ENCODE results near the gene NFE2. TPM values are rescaled to one million over a fixed set of nuclear protein-coding genes. Genes with fewer than 3 reads are reported as not detected.
A peak's percentile ranks its signal among the peaks of the same experiment; 100 is the strongest.
"Not testable (repeated sequence)": the region's sequence is repeated elsewhere in the genome, so short reads cannot be mapped to it uniquely, and the experiment has no call there.

NFE2 gene
- total RNA-seq, 1 donor from 2014 or later: not detected

DNA sequence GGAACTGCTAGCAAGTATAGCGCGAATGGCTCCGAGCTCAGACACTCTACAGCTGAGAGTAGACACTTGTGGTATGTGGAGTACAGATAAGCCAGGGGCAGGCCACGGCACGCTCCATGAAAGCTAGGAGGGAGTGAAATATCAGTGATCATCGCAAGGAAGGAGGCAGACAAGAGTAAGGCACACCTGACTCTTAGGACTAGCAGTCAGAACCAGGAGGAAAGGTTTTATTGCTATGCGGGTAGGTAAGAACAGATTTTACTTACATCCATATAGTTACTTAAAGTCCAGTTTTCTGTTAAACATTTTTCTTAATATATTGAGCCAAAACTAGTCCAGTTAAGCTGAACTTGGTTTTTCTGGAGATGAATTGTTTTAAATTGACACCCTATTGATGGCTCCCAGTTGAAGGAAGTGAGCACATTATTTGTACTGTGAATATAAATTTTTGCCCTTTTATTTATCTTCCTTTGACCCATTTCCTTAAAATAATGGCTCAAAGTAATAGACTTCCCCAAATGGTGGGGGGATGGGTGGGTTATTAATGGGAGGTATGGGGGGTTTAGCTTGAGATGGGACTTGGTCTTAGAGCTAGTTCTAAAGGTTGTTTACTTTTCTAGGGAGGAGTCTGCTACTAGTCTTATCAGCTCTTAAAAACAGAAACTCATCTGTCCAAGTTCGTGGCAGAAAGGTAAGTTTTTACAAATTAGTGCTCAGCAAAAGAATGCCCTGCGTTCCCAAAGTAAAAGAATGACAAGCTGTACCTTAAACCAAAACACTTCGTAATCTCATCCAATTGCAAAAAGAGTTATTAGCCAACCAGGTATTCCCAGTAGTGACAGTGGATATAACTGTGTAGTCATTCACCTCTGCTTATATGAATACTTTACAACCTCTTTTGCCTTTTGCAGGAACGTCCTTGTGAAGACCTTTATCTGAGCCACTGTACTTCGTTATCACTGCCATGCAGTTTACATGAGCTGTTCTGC is 14.5 kb downstream of the NFE2 start:
- intact Hi-C loops (cut with DNase I): no loop called here
- H3K27me3 ChIP-seq: no peaks in the 10 kb centered on the region
- no peak overlapping the region for H3K4me3 ChIP-seq
- H3K4me1 ChIP-seq: peaks cover 52% of the 10 kb centered on the region
- no peak for DNase-seq (ENCODE audit: extremely low spot score in 2 of 2)
- H3K36me3 ChIP-seq: peaks cover 4 to 70% of the 10 kb centered on the region in 2 donors
- no peaks in the 10 kb centered on the region for H3K9me3 ChIP-seq
- TF ChIP-seq, protein P1, sequence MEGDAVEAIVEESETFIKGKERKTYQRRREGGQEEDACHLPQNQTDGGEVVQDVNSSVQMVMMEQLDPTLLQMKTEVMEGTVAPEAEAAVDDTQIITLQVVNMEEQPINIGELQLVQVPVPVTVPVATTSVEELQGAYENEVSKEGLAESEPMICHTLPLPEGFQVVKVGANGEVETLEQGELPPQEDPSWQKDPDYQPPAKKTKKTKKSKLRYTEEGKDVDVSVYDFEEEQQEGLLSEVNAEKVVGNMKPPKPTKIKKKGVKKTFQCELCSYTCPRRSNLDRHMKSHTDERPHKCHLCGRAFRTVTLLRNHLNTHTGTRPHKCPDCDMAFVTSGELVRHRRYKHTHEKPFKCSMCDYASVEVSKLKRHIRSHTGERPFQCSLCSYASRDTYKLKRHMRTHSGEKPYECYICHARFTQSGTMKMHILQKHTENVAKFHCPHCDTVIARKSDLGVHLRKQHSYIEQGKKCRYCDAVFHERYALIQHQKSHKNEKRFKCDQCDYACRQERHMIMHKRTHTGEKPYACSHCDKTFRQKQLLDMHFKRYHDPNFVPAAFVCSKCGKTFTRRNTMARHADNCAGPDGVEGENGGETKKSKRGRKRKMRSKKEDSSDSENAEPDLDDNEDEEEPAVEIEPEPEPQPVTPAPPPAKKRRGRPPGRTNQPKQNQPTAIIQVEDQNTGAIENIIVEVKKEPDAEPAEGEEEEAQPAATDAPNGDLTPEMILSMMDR (IDR thresholded peaks at IDR 0.05): no peak
- TF ChIP-seq POLR2AphosphoS5 (IDR thresholded peaks at IDR 0.05; ENCODE audit: insufficient read depth in 1 of 2, low read depth in 1 of 2) (no peak), POLR2A (IDR thresholded peaks at IDR 0.05) (no peak)
- no peak overlapping the region for H3K27ac ChIP-seq

DNA sequence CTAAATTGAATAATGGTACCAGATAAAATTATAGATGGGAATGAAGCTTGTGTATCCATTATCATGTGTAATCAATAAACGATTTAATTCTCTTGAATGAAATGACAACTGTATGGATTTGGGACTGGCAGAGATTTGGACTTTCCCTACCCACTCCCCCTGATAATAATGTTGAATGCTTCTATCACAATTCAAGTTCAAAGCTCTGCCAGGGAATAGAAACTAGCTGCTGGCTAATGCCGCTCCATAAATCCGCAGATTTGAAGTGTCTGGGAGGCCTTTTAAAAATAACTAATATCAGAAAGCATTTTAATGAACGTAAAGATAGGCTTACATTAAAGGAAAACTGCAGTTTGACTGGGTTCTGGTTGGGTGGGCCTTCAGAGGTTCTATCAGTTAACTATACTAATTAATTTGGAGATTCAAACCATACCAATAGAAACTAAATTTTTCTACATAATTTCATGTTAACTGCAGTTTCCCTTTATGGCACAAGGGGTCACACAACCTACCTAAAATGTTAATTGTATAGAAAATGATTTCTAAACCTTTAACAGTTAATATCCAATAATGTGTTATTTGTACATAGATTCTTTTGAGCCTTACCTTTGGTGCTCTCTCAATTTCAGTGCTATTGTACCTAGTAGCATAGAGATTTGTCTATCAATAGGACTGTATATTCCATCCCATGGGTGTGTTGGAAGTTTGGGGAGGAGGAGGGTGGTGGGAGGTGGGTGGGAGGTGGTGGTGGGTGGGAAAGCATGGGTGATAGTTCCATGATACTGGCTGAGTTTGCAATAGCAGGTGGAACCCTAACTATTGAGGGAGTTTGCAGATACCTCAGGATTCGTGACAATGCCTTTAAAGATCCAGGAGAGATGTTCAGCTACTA is 15.4 kb downstream of the NFE2 start:
- no peak for DNase-seq (ENCODE audit: extremely low spot score in 2 of 2)
- no peaks in the 10 kb centered on the region for H3K9me3 ChIP-seq
- H3K36me3 ChIP-seq: peaks cover 4 to 70% of the 10 kb centered on the region in 2 donors
- intact Hi-C loops (cut with DNase I): no loop called here
- H3K4me1 ChIP-seq: peaks cover 55% of the 10 kb centered on the region
- H3K27ac ChIP-seq: no peak overlapping the region
- H3K4me3 ChIP-seq: no peak overlapping the region
- no peak for TF ChIP-seq POLR2A (IDR thresholded peaks at IDR 0.05)
- TF ChIP-seq POLR2AphosphoS5 (IDR thresholded peaks at IDR 0.05; ENCODE audit: insufficient read depth in 1 of 2, low read depth in 1 of 2): no peak
- TF ChIP-seq, protein P1 (IDR thresholded peaks at IDR 0.05): no peak
- H3K27me3 ChIP-seq: no peaks in the 10 kb centered on the region

DNA sequence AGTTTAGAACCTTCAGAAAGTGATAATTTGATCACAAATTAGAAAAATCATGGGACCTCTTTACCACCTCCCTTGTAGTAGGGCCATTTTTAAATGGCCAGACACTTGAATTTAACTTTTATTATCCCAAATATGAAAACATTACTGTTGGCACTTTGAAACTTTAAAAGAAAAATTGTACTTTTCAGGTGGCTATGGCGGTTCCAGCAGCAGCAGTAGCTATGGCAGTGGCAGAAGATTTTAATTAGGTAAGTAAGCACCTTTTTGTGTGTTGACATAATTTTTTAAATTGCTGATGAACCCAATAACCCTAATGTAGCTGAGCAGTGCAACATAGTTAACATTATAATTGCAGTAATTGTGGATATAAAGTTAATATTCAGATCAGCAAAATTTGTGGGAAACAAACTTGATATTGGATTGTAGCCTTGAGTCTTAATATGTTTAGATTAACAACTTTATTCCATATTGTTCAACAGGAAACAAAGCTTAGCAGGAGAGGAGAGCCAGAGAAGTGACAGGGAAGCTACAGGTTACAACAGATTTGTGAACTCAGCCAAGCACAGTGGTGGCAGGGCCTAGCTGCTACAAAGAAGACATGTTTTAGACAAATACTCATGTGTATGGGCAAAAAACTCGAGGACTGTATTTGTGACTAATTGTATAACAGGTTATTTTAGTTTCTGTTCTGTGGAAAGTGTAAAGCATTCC is 16.6 kb downstream of the NFE2 start:
- not testable (repeated sequence) for H3K27me3 ChIP-seq; DNase-seq (ENCODE audit: extremely low spot score in 2 of 2); H3K27ac ChIP-seq; H3K4me3 ChIP-seq; H3K9me3 ChIP-seq
- peaks cover 55% of the 10 kb centered on the region for H3K4me1 ChIP-seq
- peaks cover 4 to 70% of the 10 kb centered on the region in 2 donors for H3K36me3 ChIP-seq
- intact Hi-C loops (cut with DNase I): loop anchor here (5.0 kb wide), 1 partner anchor 73 kb away; no protein-coding TSS in a partner anchor

DNA sequence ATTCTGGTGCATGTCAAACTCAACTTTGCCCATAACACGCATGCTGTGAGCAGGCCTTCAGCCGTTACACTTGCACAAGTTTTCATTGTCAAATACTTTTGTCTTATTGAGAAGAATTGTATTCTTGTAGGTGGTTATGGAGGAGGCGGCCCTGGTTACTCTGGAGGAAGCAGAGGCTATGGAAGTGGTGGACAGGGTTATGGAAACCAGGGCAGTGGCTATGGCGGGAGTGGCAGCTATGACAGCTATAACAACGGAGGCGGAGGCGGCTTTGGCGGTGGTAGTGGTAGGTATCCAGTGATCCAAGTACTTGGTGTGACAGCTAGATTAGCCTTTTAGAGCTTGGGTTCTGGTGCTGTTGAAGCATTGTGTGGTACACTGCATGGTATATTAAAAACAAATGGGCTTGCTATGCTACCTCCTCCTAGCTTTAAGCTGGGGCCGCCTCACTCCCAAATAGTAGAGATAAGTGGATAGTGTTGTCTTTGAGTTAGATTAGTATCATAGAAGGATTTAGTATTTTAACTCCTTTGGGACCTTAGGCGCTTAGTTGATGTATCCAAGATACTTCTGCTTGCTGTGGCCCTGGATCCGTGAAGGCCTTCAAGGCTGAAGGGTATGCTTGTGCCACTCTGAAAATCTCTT is 17.7 kb downstream of the NFE2 start:
- H3K4me1 ChIP-seq: peaks cover 65% of the 10 kb centered on the region
- H3K4me3 ChIP-seq: peak overlapping the region; percentile 26 to 84
- no peak for DNase-seq (ENCODE audit: extremely low spot score in 2 of 2)
- no peaks in the 10 kb centered on the region for H3K9me3 ChIP-seq
- no peaks in the 10 kb centered on the region for H3K27me3 ChIP-seq
- peaks cover 4 to 59% of the 10 kb centered on the region in 2 donors for H3K36me3 ChIP-seq
- intact Hi-C loops (cut with DNase I): loop anchor here (5.0 kb wide), 1 partner anchor 74 kb away; no protein-coding TSS in a partner anchor
- no peak overlapping the region for H3K27ac ChIP-seq
- TF ChIP-seq POLR2A (IDR thresholded peaks at IDR 0.05): no peak
- TF ChIP-seq, protein P1 (IDR thresholded peaks at IDR 0.05): no peak
- TF ChIP-seq POLR2AphosphoS5 (IDR thresholded peaks at IDR 0.05; ENCODE audit: insufficient read depth in 1 of 2, low read depth in 1 of 2): no peak

DNA sequence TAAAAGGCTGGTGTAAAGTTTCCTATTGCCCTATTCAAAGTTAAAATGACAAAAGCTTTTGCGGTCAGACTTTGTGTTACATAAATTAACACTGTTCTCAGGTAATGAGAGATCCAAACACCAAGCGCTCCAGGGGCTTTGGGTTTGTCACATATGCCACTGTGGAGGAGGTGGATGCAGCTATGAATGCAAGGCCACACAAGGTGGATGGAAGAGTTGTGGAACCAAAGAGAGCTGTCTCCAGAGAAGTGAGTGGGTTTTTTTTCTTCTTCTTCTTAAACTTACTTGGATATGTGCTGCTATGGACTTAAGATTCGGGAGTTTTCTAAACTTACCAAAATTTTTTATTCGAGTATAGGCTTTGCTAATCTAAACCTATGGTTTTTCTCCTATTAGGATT is 19.1 kb downstream of the NFE2 start:
- intact Hi-C loops (cut with DNase I): loop anchor here (5.0 kb wide), 1 partner anchor 76 kb away; no protein-coding TSS in a partner anchor
- Histone ChIP-seq H3K27ac (peak overlapping the region; percentile 84), H3K36me3 (peaks cover 4 to 47% of the 10 kb centered on the region in 2 donors), H3K4me1 (peaks cover 76% of the 10 kb centered on the region), H3K4me3 (peak overlapping the region; percentile 62 to 84)
- DNase-seq (ENCODE audit: extremely low spot score in 2 of 2); H3K9me3 ChIP-seq; H3K27me3 ChIP-seq: not testable (repeated sequence)

DNA sequence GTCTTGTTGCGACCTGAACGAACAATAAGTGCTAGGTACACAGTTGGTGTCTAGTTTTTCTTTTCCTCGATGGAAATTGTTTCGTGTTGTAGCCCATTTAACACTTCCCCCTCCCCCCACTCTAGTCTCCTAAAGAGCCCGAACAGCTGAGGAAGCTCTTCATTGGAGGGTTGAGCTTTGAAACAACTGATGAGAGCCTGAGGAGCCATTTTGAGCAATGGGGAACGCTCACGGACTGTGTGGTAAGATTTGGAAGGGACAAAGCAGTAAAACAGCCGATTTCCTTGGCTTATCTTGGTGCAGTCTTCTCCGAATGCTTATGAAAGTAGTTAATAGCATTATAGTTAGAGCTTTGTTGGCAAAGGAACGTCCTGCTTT is 19.6 kb downstream of the NFE2 start:
- not testable (repeated sequence) for DNase-seq (ENCODE audit: extremely low spot score in 2 of 2); H3K27me3 ChIP-seq; H3K9me3 ChIP-seq
- peaks cover 4 to 42% of the 10 kb centered on the region in 2 donors for H3K36me3 ChIP-seq
- peak overlapping the region; percentile 84 for H3K27ac ChIP-seq
- peaks cover 71% of the 10 kb centered on the region for H3K4me1 ChIP-seq
- intact Hi-C loops (cut with DNase I): loop anchor here (5.0 kb wide), 1 partner anchor 76 kb away; no protein-coding TSS in a partner anchor
- peak overlapping the region; percentile 62 to 84 for H3K4me3 ChIP-seq
